ENCODE results near the gene DUS1L. TPM values are rescaled to one million over a fixed set of nuclear protein-coding genes. Genes with fewer than 3 reads are reported as not detected.

Gene DUS1L
- total and polyA plus RNA-seq, 2 experiments from 2014 or later = 66.0 to 122 TPM

Other genes with a start within 250 kb of the DUS1L start
- gene MCRIP1, start 232.5 kb downstream of the DUS1L start, total RNA-seq (2014; rRNA removed; shearing (Covaris generic)) = 85.2 and 110 TPM in 2 replicates
- 99.5 and 101 TPM in 2 replicates for gene MCRIP1, start 232.5 kb downstream of the DUS1L start, polyA plus RNA-seq (2016; fragmentation: Nextera tagmentation; extraction: Ambion mirVana)
- not detected in 2 replicates for gene PPP1R27, start 230.8 kb downstream of the DUS1L start, total RNA-seq (2014; rRNA removed; shearing (Covaris generic))
- 0.40 and 0.65 TPM in 2 replicates for gene PPP1R27, start 230.8 kb downstream of the DUS1L start, polyA plus RNA-seq (2016; fragmentation: Nextera tagmentation; extraction: Ambion mirVana)
- gene P4HB, start 205.3 kb downstream of the DUS1L start, total RNA-seq (2014; rRNA removed; shearing (Covaris generic)) = 418 and 620 TPM in 2 replicates
- 206 and 209 TPM in 2 replicates for gene P4HB, start 205.3 kb downstream of the DUS1L start, polyA plus RNA-seq (2016; fragmentation: Nextera tagmentation; extraction: Ambion mirVana)
- 80.1 and 125 TPM in 2 replicates for gene ARHGDIA, start 194.5 kb downstream of the DUS1L start, total RNA-seq (2014; rRNA removed; shearing (Covaris generic))
- 140 and 152 TPM in 2 replicates for gene ARHGDIA, start 194.5 kb downstream of the DUS1L start, polyA plus RNA-seq (2016; fragmentation: Nextera tagmentation; extraction: Ambion mirVana)
- 236 TPM in 2 replicates for gene ALYREF, start 174.2 kb downstream of the DUS1L start, total RNA-seq (2014; rRNA removed; shearing (Covaris generic))
- 36.5 and 54.3 TPM in 2 replicates for gene ALYREF, start 174.2 kb downstream of the DUS1L start, polyA plus RNA-seq (2016; fragmentation: Nextera tagmentation; extraction: Ambion mirVana)
- gene ANAPC11, start 174.1 kb downstream of the DUS1L start, total RNA-seq (2014; rRNA removed; shearing (Covaris generic)) = 149 and 188 TPM in 2 replicates
- gene ANAPC11, start 174.1 kb downstream of the DUS1L start, polyA plus RNA-seq (2016; fragmentation: Nextera tagmentation; extraction: Ambion mirVana) = 498 and 517 TPM in 2 replicates
- gene NPB, start 163.6 kb downstream of the DUS1L start, total RNA-seq (2014; rRNA removed; shearing (Covaris generic)) = 0.93 and 3.8 TPM in 2 replicates
- 2.7 and 3.6 TPM in 2 replicates for gene NPB, start 163.6 kb downstream of the DUS1L start, polyA plus RNA-seq (2016; fragmentation: Nextera tagmentation; extraction: Ambion mirVana)
- 65.2 and 82.9 TPM in 2 replicates for gene PCYT2, start 154.4 kb downstream of the DUS1L start, total RNA-seq (2014; rRNA removed; shearing (Covaris generic))
- 50.9 and 51.6 TPM in 2 replicates for gene PCYT2, start 154.4 kb downstream of the DUS1L start, polyA plus RNA-seq (2016; fragmentation: Nextera tagmentation; extraction: Ambion mirVana)
- gene SIRT7, start 147.6 kb downstream of the DUS1L start, total RNA-seq (2014; rRNA removed; shearing (Covaris generic)) = 20.8 and 29.7 TPM in 2 replicates
- gene SIRT7, start 147.6 kb downstream of the DUS1L start, polyA plus RNA-seq (2016; fragmentation: Nextera tagmentation; extraction: Ambion mirVana) = 16.3 and 17.1 TPM in 2 replicates
- 32.0 and 33.4 TPM in 2 replicates for gene MAFG, start 138.1 kb downstream of the DUS1L start, total RNA-seq (2014; rRNA removed; shearing (Covaris generic))
- gene MAFG, start 138.1 kb downstream of the DUS1L start, polyA plus RNA-seq (2016; fragmentation: Nextera tagmentation; extraction: Ambion mirVana) = 17.2 and 21.7 TPM in 2 replicates
- 237 and 240 TPM in 2 replicates for gene PYCR1, start 128.5 kb downstream of the DUS1L start, total RNA-seq (2014; rRNA removed; shearing (Covaris generic))
- 87.3 and 98.9 TPM in 2 replicates for gene PYCR1, start 128.5 kb downstream of the DUS1L start, polyA plus RNA-seq (2016; fragmentation: Nextera tagmentation; extraction: Ambion mirVana)
- gene MYADML2, start 118.6 kb downstream of the DUS1L start, total RNA-seq (2014; rRNA removed; shearing (Covaris generic)) = 0.78 and 1.7 TPM in 2 replicates
- 0.42 and 0.70 TPM in 2 replicates for gene MYADML2, start 118.6 kb downstream of the DUS1L start, polyA plus RNA-seq (2016; fragmentation: Nextera tagmentation; extraction: Ambion mirVana)
- 0.66 and 1.6 TPM in 2 replicates for gene NOTUM, start 104.6 kb downstream of the DUS1L start, total RNA-seq (2014; rRNA removed; shearing (Covaris generic))
- gene NOTUM, start 104.6 kb downstream of the DUS1L start, polyA plus RNA-seq (2016; fragmentation: Nextera tagmentation; extraction: Ambion mirVana) = 0.29 and 0.66 TPM in 2 replicates
- gene ASPSCR1, start 88.2 kb downstream of the DUS1L start, total RNA-seq (2014; rRNA removed; shearing (Covaris generic)) = 40.4 and 46.9 TPM in 2 replicates
- gene ASPSCR1, start 88.2 kb downstream of the DUS1L start, polyA plus RNA-seq (2016; fragmentation: Nextera tagmentation; extraction: Ambion mirVana) = 44.2 and 47.5 TPM in 2 replicates
- gene CENPX, start 42.9 kb downstream of the DUS1L start, total RNA-seq (2014; rRNA removed; shearing (Covaris generic)) = 114 and 127 TPM in 2 replicates
- gene CENPX, start 42.9 kb downstream of the DUS1L start, polyA plus RNA-seq (2016; fragmentation: Nextera tagmentation; extraction: Ambion mirVana) = 157 and 172 TPM in 2 replicates
- 40.7 and 41.6 TPM in 2 replicates for gene LRRC45, start 42.5 kb downstream of the DUS1L start, total RNA-seq (2014; rRNA removed; shearing (Covaris generic))
- gene LRRC45, start 42.5 kb downstream of the DUS1L start, polyA plus RNA-seq (2016; fragmentation: Nextera tagmentation; extraction: Ambion mirVana) = 16.1 and 17.6 TPM in 2 replicates
- 211 and 293 TPM in 2 replicates for gene RAC3, start 34.1 kb downstream of the DUS1L start, total RNA-seq (2014; rRNA removed; shearing (Covaris generic))
- gene RAC3, start 34.1 kb downstream of the DUS1L start, polyA plus RNA-seq (2016; fragmentation: Nextera tagmentation; extraction: Ambion mirVana) = 31.5 and 35.6 TPM in 2 replicates
- 84.8 and 86.9 TPM in 2 replicates for gene DCXR, start 28.1 kb downstream of the DUS1L start, total RNA-seq (2014; rRNA removed; shearing (Covaris generic))
- 137 and 147 TPM in 2 replicates for gene DCXR, start 28.1 kb downstream of the DUS1L start, polyA plus RNA-seq (2016; fragmentation: Nextera tagmentation; extraction: Ambion mirVana)
- 36.9 and 44.7 TPM in 2 replicates for gene RFNG, start 14.0 kb downstream of the DUS1L start, total RNA-seq (2014; rRNA removed; shearing (Covaris generic))
- gene RFNG, start 14.0 kb downstream of the DUS1L start, polyA plus RNA-seq (2016; fragmentation: Nextera tagmentation; extraction: Ambion mirVana) = 18.0 and 18.9 TPM in 2 replicates
- 228 and 242 TPM in 2 replicates for gene GPS1, start 13.9 kb downstream of the DUS1L start, total RNA-seq (2014; rRNA removed; shearing (Covaris generic))
- gene GPS1, start 13.9 kb downstream of the DUS1L start, polyA plus RNA-seq (2016; fragmentation: Nextera tagmentation; extraction: Ambion mirVana) = 136 and 148 TPM in 2 replicates
- 692 and 849 TPM in 2 replicates for gene FASN, start 32.4 kb upstream of the DUS1L start, total RNA-seq (2014; rRNA removed; shearing (Covaris generic))
- gene FASN, start 32.4 kb upstream of the DUS1L start, polyA plus RNA-seq (2016; fragmentation: Nextera tagmentation; extraction: Ambion mirVana) = 110 and 120 TPM in 2 replicates
- gene CCDC57, start 147.0 kb upstream of the DUS1L start, total RNA-seq (2014; rRNA removed; shearing (Covaris generic)) = 6.7 and 16.3 TPM in 2 replicates
- 6.4 and 7.0 TPM in 2 replicates for gene CCDC57, start 147.0 kb upstream of the DUS1L start, polyA plus RNA-seq (2016; fragmentation: Nextera tagmentation; extraction: Ambion mirVana)
- 10.6 and 14.4 TPM in 2 replicates for gene SLC16A3, start 163.2 kb upstream of the DUS1L start, total RNA-seq (2014; rRNA removed; shearing (Covaris generic))
- gene SLC16A3, start 163.2 kb upstream of the DUS1L start, polyA plus RNA-seq (2016; fragmentation: Nextera tagmentation; extraction: Ambion mirVana) = 2.9 and 3.5 TPM in 2 replicates
- gene CSNK1D, start 207.9 kb upstream of the DUS1L start, total RNA-seq (2014; rRNA removed; shearing (Covaris generic)) = 48.4 and 66.4 TPM in 2 replicates
- 43.5 and 55.3 TPM in 2 replicates for gene CSNK1D, start 207.9 kb upstream of the DUS1L start, polyA plus RNA-seq (2016; fragmentation: Nextera tagmentation; extraction: Ambion mirVana)

Measured in GM23338 (cell line).